Hepatocyte (in vitro differentiated cells): ENCODE measurements around the gene CRY1.

Experiments used
- CTCF ChIP-seq: fragments of 200-600 bp; sonication (generic); IDR thresholded peaks from 2 replicates; pipeline ENCODE4 v1.5.1; 2016; ENCODE audit warnings: antibody characterized with exemption, mild to moderate bottlenecking; ENCODE audit not compliant: poor library complexity
- EZH2 ChIP-seq: fragments of 200-600 bp; sonication (generic); IDR thresholded peaks from 2 replicates; pipeline ENCODE4 v1.6.1; 2016; ENCODE audit warnings: antibody characterized with exemption, mild to moderate bottlenecking, borderline replicate concordance
- EZH2phosphoT487 ChIP-seq: fragments of 200-600 bp; sonication (generic); IDR thresholded peaks from one replicate; pipeline ENCODE4 v1.6.1; 2018; ENCODE audit warnings: antibody characterized with exemption, mild to moderate bottlenecking, low read depth, moderate library complexity; ENCODE audit not compliant: unreplicated experiment, severe bottlenecking

GRCh38 chr12:107111314-107111713 lies 18.0 kb upstream of the CRY1 start:
- TF ChIP-seq CTCF (no peak), EZH2phosphoT487 (no peak), EZH2 (no peak)
